Loucy (cell line): ENCODE data around the gene MAD1L1.

ENCODE experiments used
- H2AFZ ChIP-seq: fragments of 200-600 bp; sonication (generic); 2 replicates; pipeline ENCODE4 v1.6.0; 2016; ENCODE audit warnings: antibody characterized with exemption, mild to moderate bottlenecking, low read length, moderate library complexity
- H3F3A ChIP-seq: fragments of 200-600 bp; 2 replicates; pipeline ENCODE4 v1.6.0; 2016; ENCODE audit warnings: antibody characterized with exemption, low read depth, mild to moderate bottlenecking
- H3K27me3 ChIP-seq: fragments of 200-600 bp; sonication (generic); 2 replicates; pipeline ENCODE4 v1.6.1; 2014; ENCODE audit warnings: low read length, mild to moderate bottlenecking; ENCODE audit not compliant: insufficient read depth, poor library complexity, severe bottlenecking
- H3K36me3 ChIP-seq: fragments of 200-600 bp; sonication (generic); 2 replicates; pipeline ENCODE4 v1.6.1; 2016; ENCODE audit warnings: low read length; ENCODE audit not compliant: insufficient read depth
- H3K4me1 ChIP-seq: fragments of 200-600 bp; sonication (generic); 2 replicates; pipeline ENCODE4 v1.5.1; 2014; ENCODE audit warnings: low read length, mild to moderate bottlenecking; ENCODE audit not compliant: insufficient read depth, poor library complexity, severe bottlenecking
- H3K4me2 ChIP-seq: fragments of 200-600 bp; sonication (generic); 2 replicates; pipeline ENCODE4 v1.6.0; 2014; ENCODE audit warnings: antibody characterized with exemption, low read length, low read depth, mild to moderate bottlenecking; ENCODE audit not compliant: poor library complexity, severe bottlenecking
- H3K4me3 ChIP-seq: fragments of 200-600 bp; sonication (generic); 2 replicates; pipeline ENCODE4 v1.5.1; 2014; ENCODE audit warnings: low read length, mild to moderate bottlenecking, mixed read lengths; ENCODE audit not compliant: poor library complexity, severe bottlenecking
- H3K79me2 ChIP-seq: fragments of 200-600 bp; sonication (generic); 2 replicates; pipeline ENCODE4 v1.6.1; 2014; ENCODE audit warnings: low read length; ENCODE audit not compliant: insufficient read depth
- H3K9ac ChIP-seq: fragments of 200-600 bp; sonication (generic); 2 replicates; pipeline ENCODE4 v1.6.0; 2014; ENCODE audit warnings: mild to moderate bottlenecking, low read depth, low read length, moderate library complexity; ENCODE audit not compliant: poor library complexity, severe bottlenecking
- H3K9me2 ChIP-seq: fragments of 200-600 bp; sonication (generic); replicated peaks from 2 replicates; pipeline ENCODE4 v1.6.1; 2016; ENCODE audit warnings: low read depth, low read length, mixed read lengths
- H3K9me3 ChIP-seq: fragments of 200-600 bp; sonication (generic); 2 replicates; pipeline ENCODE4 v1.6.1; 2014; ENCODE audit warnings: mild to moderate bottlenecking, antibody characterized with exemption, low read length, low read depth; ENCODE audit not compliant: insufficient read depth
- H4K20me1 ChIP-seq: fragments of 200-600 bp; sonication (generic); 2 replicates; pipeline ENCODE4 v1.6.0; 2014; ENCODE audit warnings: antibody characterized with exemption, low read length, mild to moderate bottlenecking; ENCODE audit not compliant: insufficient read depth, poor library complexity, severe bottlenecking
- CTCF ChIP-seq: fragments of 200-600 bp; sonication (generic); conservative IDR thresholded peaks from 2 replicates; pipeline ENCODE4 v1.5.1; 2014; ENCODE audit warnings: mild to moderate bottlenecking, antibody characterized with exemption, low read length
- EZH2phosphoT487 ChIP-seq: fragments of 200-600 bp; IDR thresholded peaks from 2 replicates; pipeline ENCODE4 v1.6.1; 2018; ENCODE audit warnings: antibody characterized with exemption, mild to moderate bottlenecking, moderate library complexity, borderline replicate concordance

The MAD1L1 gene

GRCh38 chr7:2260820-2261219 lies 28.1 kb upstream of the MAD1L1 start:
- no peak overlapping the region for H3K4me2 ChIP-seq

GRCh38 chr7:2259480-2259879 lies 26.7 kb upstream of the MAD1L1 start:
- Histone ChIP-seq H3K9me3 (no peaks in the 10 kb centered on the region), H3K27me3 (no peaks in the 10 kb centered on the region), H3K79me2 (no peaks in the 10 kb centered on the region), H3K9ac (no peak overlapping the region), H3K4me3 (no peak overlapping the region), H3F3A (no peaks in the 10 kb centered on the region), H2AFZ (no peak overlapping the region), H3K36me3 (no peaks in the 10 kb centered on the region; the same call in 1 of the 2 replicates), H4K20me1 (no peaks in the 10 kb centered on the region), H3K4me2 (no peak overlapping the region), H3K4me1 (no peaks in the 10 kb centered on the region), H3K9me2 (no peaks in the 10 kb centered on the region)
- TF ChIP-seq EZH2phosphoT487 = no peak
- TF ChIP-seq CTCF = no peak

More at GRCh38 chr7:2260820-2261219, 28.1 kb upstream of the MAD1L1 start:
- H3K79me2 ChIP-seq = no peaks in the 10 kb centered on the region
- no peaks in the 10 kb centered on the region for H3K4me1 ChIP-seq
- no peaks in the 10 kb centered on the region for H4K20me1 ChIP-seq
- H2AFZ ChIP-seq = no peak overlapping the region
- H3K9me3 ChIP-seq = no peaks in the 10 kb centered on the region
- no peaks in the 10 kb centered on the region for H3K9me2 ChIP-seq
- no peak overlapping the region for H3K4me3 ChIP-seq
- no peaks in the 10 kb centered on the region for H3F3A ChIP-seq
- H3K36me3 ChIP-seq = no peaks in the 10 kb centered on the region; the same call in 1 of the 2 replicates
- H3K9ac ChIP-seq = no peak overlapping the region
- H3K27me3 ChIP-seq = no peaks in the 10 kb centered on the region
- no peak for TF ChIP-seq CTCF
- no peak for TF ChIP-seq EZH2phosphoT487

GRCh38 chr7:2258661-2259365 lies 26.1 kb upstream of the MAD1L1 start:
- Histone ChIP-seq H3K4me3 (no peak overlapping the region), H3F3A (no peaks in the 10 kb centered on the region), H3K9me3 (no peaks in the 10 kb centered on the region), H3K4me1 (no peaks in the 10 kb centered on the region), H3K79me2 (no peaks in the 10 kb centered on the region), H2AFZ (no peak overlapping the region), H4K20me1 (no peaks in the 10 kb centered on the region), H3K4me2 (no peak overlapping the region), H3K9me2 (no peaks in the 10 kb centered on the region), H3K9ac (no peak overlapping the region), H3K36me3 (no peaks in the 10 kb centered on the region; the same call in 1 of the 2 replicates), H3K27me3 (no peaks in the 10 kb centered on the region)
- TF ChIP-seq CTCF (no peak), EZH2phosphoT487 (no peak)
